ENCODE results near the gene MDN1.

Gene MDN1

GRCh38 chr6:89723046-89723445 is 96.5 kb downstream of the MDN1 start:
- no peak for TF ChIP-seq POLR2A (IDR thresholded peaks at IDR 0.05; ENCODE audit: low read length)
- TF ChIP-seq GATA1 (IDR thresholded peaks at IDR 0.05; ENCODE audit: low read depth, low read length), result no peak
- no peak for DNase-seq

GRCh38 chr6:89716532-89716931 is 103.1 kb downstream of the MDN1 start:
- no peak for DNase-seq
- TF ChIP-seq POLR2A (IDR thresholded peaks at IDR 0.05; ENCODE audit: low read length), result no peak
- TF ChIP-seq GATA1 (IDR thresholded peaks at IDR 0.05; ENCODE audit: low read depth, low read length), result no peak

- TF ChIP-seq POLR2A (IDR thresholded peaks at IDR 0.05; ENCODE audit: low read length) (no peak), GATA1 (IDR thresholded peaks at IDR 0.05; ENCODE audit: low read depth, low read length) (no peak)
- no peak for DNase-seq
Measured at GRCh38 chr6:89711801-89712200, 107.8 kb downstream of the MDN1 start.

- no peak for DNase-seq
- no peak for TF ChIP-seq POLR2A (IDR thresholded peaks at IDR 0.05; ENCODE audit: low read length)
- TF ChIP-seq GATA1 (IDR thresholded peaks at IDR 0.05; ENCODE audit: low read depth, low read length), result no peak
Measured at GRCh38 chr6:89708316-89708715, 111.3 kb downstream of the MDN1 start.

- no peak for DNase-seq
- no peak for TF ChIP-seq POLR2A (IDR thresholded peaks at IDR 0.05; ENCODE audit: low read length)
- no peak for TF ChIP-seq GATA1 (IDR thresholded peaks at IDR 0.05; ENCODE audit: low read depth, low read length)
Measured at GRCh38 chr6:89707766-89708165, 111.8 kb downstream of the MDN1 start.

- DNase-seq, result no peak
- no peak for TF ChIP-seq POLR2A (IDR thresholded peaks at IDR 0.05; ENCODE audit: low read length)
- no peak for TF ChIP-seq GATA1 (IDR thresholded peaks at IDR 0.05; ENCODE audit: low read depth, low read length)
Measured at GRCh38 chr6:89706121-89706520, 113.5 kb downstream of the MDN1 start.

- TF ChIP-seq POLR2A (IDR thresholded peaks at IDR 0.05; ENCODE audit: low read length) (no peak), GATA1 (IDR thresholded peaks at IDR 0.05; ENCODE audit: low read depth, low read length) (no peak)
- DNase-seq, result no peak
Measured at GRCh38 chr6:89703292-89703691, 116.3 kb downstream of the MDN1 start.

- DNase-seq, result no peak
- TF ChIP-seq POLR2A (IDR thresholded peaks at IDR 0.05; ENCODE audit: low read length) (no peak), GATA1 (IDR thresholded peaks at IDR 0.05; ENCODE audit: low read depth, low read length) (no peak)
Measured at GRCh38 chr6:89702349-89702748, 117.2 kb downstream of the MDN1 start.

- no peak for TF ChIP-seq POLR2A (IDR thresholded peaks at IDR 0.05; ENCODE audit: low read length)
- no peak for TF ChIP-seq GATA1 (IDR thresholded peaks at IDR 0.05; ENCODE audit: low read depth, low read length)
- no peak for DNase-seq
Measured at GRCh38 chr6:89695667-89696066, 123.9 kb downstream of the MDN1 start.

- TF ChIP-seq POLR2A (IDR thresholded peaks at IDR 0.05; ENCODE audit: low read length) (no peak), GATA1 (IDR thresholded peaks at IDR 0.05; ENCODE audit: low read depth, low read length) (no peak)
- DNase-seq, result no peak
Measured at GRCh38 chr6:89694428-89694827, 125.2 kb downstream of the MDN1 start.

- TF ChIP-seq GATA1 (IDR thresholded peaks at IDR 0.05; ENCODE audit: low read depth, low read length), result no peak
- no peak for DNase-seq
Measured at GRCh38 chr6:89693207-89693606, 126.4 kb downstream of the MDN1 start.

GRCh38 chr6:89692256-89692655 is 127.3 kb downstream of the MDN1 start:
- no peak for DNase-seq
- TF ChIP-seq POLR2A (IDR thresholded peaks at IDR 0.05; ENCODE audit: low read length) (no peak), GATA1 (IDR thresholded peaks at IDR 0.05; ENCODE audit: low read depth, low read length) (no peak)

- no peak for DNase-seq
- no peak for TF ChIP-seq GATA1 (IDR thresholded peaks at IDR 0.05; ENCODE audit: low read depth, low read length)
Measured at GRCh38 chr6:89690944-89691324, 128.7 kb downstream of the MDN1 start.

- TF ChIP-seq GATA1 (IDR thresholded peaks at IDR 0.05; ENCODE audit: low read depth, low read length) (no peak), POLR2A (IDR thresholded peaks at IDR 0.05; ENCODE audit: low read length) (no peak)
- no peak for DNase-seq
Measured at GRCh38 chr6:89689732-89690131, 129.9 kb downstream of the MDN1 start.

- DNase-seq, result no peak
- no peak for TF ChIP-seq GATA1 (IDR thresholded peaks at IDR 0.05; ENCODE audit: low read depth, low read length)
- TF ChIP-seq POLR2A (IDR thresholded peaks at IDR 0.05; ENCODE audit: low read length), result no peak
Measured at GRCh38 chr6:89688328-89688727, 131.3 kb downstream of the MDN1 start.

- no peak for DNase-seq
- TF ChIP-seq GATA1 (IDR thresholded peaks at IDR 0.05; ENCODE audit: low read depth, low read length), result no peak
- no peak for TF ChIP-seq POLR2A (IDR thresholded peaks at IDR 0.05; ENCODE audit: low read length)
Measured at GRCh38 chr6:89685311-89685710, 134.3 kb downstream of the MDN1 start.

Data from erythroblast (primary cell).